ENCODE data around the gene LSAMP. TPM values are rescaled to one million over a fixed set of nuclear protein-coding genes. Genes with fewer than 3 reads are reported as not detected.

Gene LSAMP
- total RNA-seq, 1 donor from 2014 or later: 16.4 TPM

- Mint-ChIP-seq H3K4me3 (ENCODE audit: unreplicated experiment) (no peak overlapping the region), H3K36me3 (ENCODE audit: low read depth, unreplicated experiment) (no peaks in the 10 kb centered on the region), H3K27ac (ENCODE audit: unreplicated experiment) (peak overlapping the region; percentile 29), H3K27me3 (ENCODE audit: low read depth, unreplicated experiment) (no peaks in the 10 kb centered on the region), H3K9me3 (ENCODE audit: unreplicated experiment) (no peaks in the 10 kb centered on the region), H3K4me1 (ENCODE audit: low read depth, unreplicated experiment) (peaks cover 17% of the 10 kb centered on the region)
- H3K27ac ChIP-seq (ENCODE audit: low read depth, low read length): no peak overlapping the region
- no peaks in the 10 kb centered on the region for H4K20me1 ChIP-seq (ENCODE audit: insufficient read depth, low read length)
- no peaks in the 10 kb centered on the region for H3K27me3 ChIP-seq (ENCODE audit: insufficient read depth, low read length)
- H3K4me1 ChIP-seq (ENCODE audit: insufficient read depth, low read length): no peaks in the 10 kb centered on the region
- no peaks in the 10 kb centered on the region for H3K36me3 ChIP-seq (ENCODE audit: insufficient read depth, low read length)
- H3K9me3 ChIP-seq (ENCODE audit: insufficient read depth, low read depth, low read length): no peaks in the 10 kb centered on the region
- DNase-seq (ENCODE audit: low read depth) (peak; percentile 6), FAIRE-seq (no peak)
- H3K4me3 ChIP-seq (ENCODE audit: insufficient read depth, low read depth, low read length): no peak overlapping the region
- TF ChIP-seq, protein P1, sequence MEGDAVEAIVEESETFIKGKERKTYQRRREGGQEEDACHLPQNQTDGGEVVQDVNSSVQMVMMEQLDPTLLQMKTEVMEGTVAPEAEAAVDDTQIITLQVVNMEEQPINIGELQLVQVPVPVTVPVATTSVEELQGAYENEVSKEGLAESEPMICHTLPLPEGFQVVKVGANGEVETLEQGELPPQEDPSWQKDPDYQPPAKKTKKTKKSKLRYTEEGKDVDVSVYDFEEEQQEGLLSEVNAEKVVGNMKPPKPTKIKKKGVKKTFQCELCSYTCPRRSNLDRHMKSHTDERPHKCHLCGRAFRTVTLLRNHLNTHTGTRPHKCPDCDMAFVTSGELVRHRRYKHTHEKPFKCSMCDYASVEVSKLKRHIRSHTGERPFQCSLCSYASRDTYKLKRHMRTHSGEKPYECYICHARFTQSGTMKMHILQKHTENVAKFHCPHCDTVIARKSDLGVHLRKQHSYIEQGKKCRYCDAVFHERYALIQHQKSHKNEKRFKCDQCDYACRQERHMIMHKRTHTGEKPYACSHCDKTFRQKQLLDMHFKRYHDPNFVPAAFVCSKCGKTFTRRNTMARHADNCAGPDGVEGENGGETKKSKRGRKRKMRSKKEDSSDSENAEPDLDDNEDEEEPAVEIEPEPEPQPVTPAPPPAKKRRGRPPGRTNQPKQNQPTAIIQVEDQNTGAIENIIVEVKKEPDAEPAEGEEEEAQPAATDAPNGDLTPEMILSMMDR (IDR thresholded peaks at IDR 0.05; ENCODE audit: insufficient read depth, low read depth, low read length): no peak
- TF ChIP-seq EZH2 (IDR thresholded peaks at IDR 0.05; ENCODE audit: insufficient read depth, low read length): no peak
- H3K79me2 ChIP-seq (ENCODE audit: insufficient read depth, low read length): no peaks in the 10 kb centered on the region
- H3K9ac ChIP-seq (ENCODE audit: low read length): no peak overlapping the region
- no peak overlapping the region for H2AFZ ChIP-seq (ENCODE audit: low read depth, low read length)
- no peak overlapping the region for H3K4me2 ChIP-seq (ENCODE audit: low read length)
These were observed 188.3 kb downstream of the LSAMP start for GRCh38 chr3:116256843-116257485.

DNA sequence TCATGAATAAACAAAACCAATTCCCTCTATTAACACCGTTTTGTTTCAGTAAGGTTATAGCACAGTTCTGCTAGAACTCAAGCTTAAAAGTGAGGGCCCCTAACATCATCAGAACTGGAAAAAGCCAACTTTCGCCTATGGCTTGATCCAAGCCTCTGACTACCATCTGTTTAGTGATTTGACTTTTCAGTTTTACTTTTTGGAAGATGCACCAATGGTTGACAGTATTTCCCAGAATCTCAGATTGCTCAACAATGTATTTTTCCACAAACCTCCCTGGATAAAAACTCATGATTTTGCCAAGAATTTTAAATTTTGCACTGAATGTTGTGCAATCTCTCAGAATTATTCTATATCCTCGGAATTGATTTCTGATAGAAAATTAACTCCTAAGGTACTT, 190.7 kb downstream of the LSAMP start:
- no peak overlapping the region for H3K27ac Mint-ChIP-seq (ENCODE audit: unreplicated experiment)
- DNase-seq (ENCODE audit: low read depth) (no peak), FAIRE-seq (no peak)
- no peak overlapping the region for H3K4me3 Mint-ChIP-seq (ENCODE audit: unreplicated experiment)
- H3K27me3 ChIP-seq (ENCODE audit: insufficient read depth, low read length): no peaks in the 10 kb centered on the region
- H3K9me3 Mint-ChIP-seq (ENCODE audit: unreplicated experiment): no peaks in the 10 kb centered on the region
- H3K79me2 ChIP-seq (ENCODE audit: insufficient read depth, low read length): no peaks in the 10 kb centered on the region
- peaks cover 17% of the 10 kb centered on the region for H3K4me1 Mint-ChIP-seq (ENCODE audit: low read depth, unreplicated experiment)
- H2AFZ ChIP-seq (ENCODE audit: low read depth, low read length): no peak overlapping the region
- H3K9me3 ChIP-seq (ENCODE audit: insufficient read depth, low read depth, low read length): no peaks in the 10 kb centered on the region
- H4K20me1 ChIP-seq (ENCODE audit: insufficient read depth, low read length): no peaks in the 10 kb centered on the region
- H3K36me3 Mint-ChIP-seq (ENCODE audit: low read depth, unreplicated experiment): no peaks in the 10 kb centered on the region
- no peak overlapping the region for H3K4me3 ChIP-seq (ENCODE audit: insufficient read depth, low read depth, low read length)
- no peak for TF ChIP-seq EZH2 (IDR thresholded peaks at IDR 0.05; ENCODE audit: insufficient read depth, low read length)
- TF ChIP-seq, protein P1 (IDR thresholded peaks at IDR 0.05; ENCODE audit: insufficient read depth, low read depth, low read length): no peak
- H3K4me2 ChIP-seq (ENCODE audit: low read length): no peak overlapping the region
- H3K4me1 ChIP-seq (ENCODE audit: insufficient read depth, low read length): no peaks in the 10 kb centered on the region
- H3K9ac ChIP-seq (ENCODE audit: low read length): no peak overlapping the region
- no peak overlapping the region for H3K27ac ChIP-seq (ENCODE audit: low read depth, low read length)
- H3K27me3 Mint-ChIP-seq (ENCODE audit: low read depth, unreplicated experiment): no peaks in the 10 kb centered on the region
- no peaks in the 10 kb centered on the region for H3K36me3 ChIP-seq (ENCODE audit: insufficient read depth, low read length)

GRCh38 chr3:116253511-116253910, 191.8 kb downstream of the LSAMP start:
- no peaks in the 10 kb centered on the region for H3K4me1 ChIP-seq (ENCODE audit: insufficient read depth, low read length)
- TF ChIP-seq, protein P1 (IDR thresholded peaks at IDR 0.05; ENCODE audit: insufficient read depth, low read depth, low read length): no peak
- TF ChIP-seq EZH2 (IDR thresholded peaks at IDR 0.05; ENCODE audit: insufficient read depth, low read length): no peak
- no peaks in the 10 kb centered on the region for H3K36me3 ChIP-seq (ENCODE audit: insufficient read depth, low read length)
- no peak overlapping the region for H3K9ac ChIP-seq (ENCODE audit: low read length)
- no peak for FAIRE-seq
- no peak overlapping the region for H3K27ac Mint-ChIP-seq (ENCODE audit: unreplicated experiment)
- no peak overlapping the region for H3K4me3 Mint-ChIP-seq (ENCODE audit: unreplicated experiment)
- H3K9me3 ChIP-seq (ENCODE audit: insufficient read depth, low read depth, low read length): no peaks in the 10 kb centered on the region
- H3K27ac ChIP-seq (ENCODE audit: low read depth, low read length): no peak overlapping the region
- H3K36me3 Mint-ChIP-seq (ENCODE audit: low read depth, unreplicated experiment): no peaks in the 10 kb centered on the region
- H3K27me3 ChIP-seq (ENCODE audit: insufficient read depth, low read length): no peaks in the 10 kb centered on the region
- no peak overlapping the region for H2AFZ ChIP-seq (ENCODE audit: low read depth, low read length)
- H3K4me3 ChIP-seq (ENCODE audit: insufficient read depth, low read depth, low read length): no peak overlapping the region
- no peaks in the 10 kb centered on the region for H4K20me1 ChIP-seq (ENCODE audit: insufficient read depth, low read length)
- peak overlapping the region; percentile 11 for H3K4me2 ChIP-seq (ENCODE audit: low read length)
- no peaks in the 10 kb centered on the region for H3K79me2 ChIP-seq (ENCODE audit: insufficient read depth, low read length)
- no peaks in the 10 kb centered on the region for H3K9me3 Mint-ChIP-seq (ENCODE audit: unreplicated experiment)
- H3K27me3 Mint-ChIP-seq (ENCODE audit: low read depth, unreplicated experiment): no peaks in the 10 kb centered on the region
- peak; percentile 16 for DNase-seq (ENCODE audit: low read depth)
- H3K4me1 Mint-ChIP-seq (ENCODE audit: low read depth, unreplicated experiment): peaks cover 17% of the 10 kb centered on the region

Measured in astrocyte (in vitro differentiated cells and primary cell).